HG03095 (cell line): Measurements from ENCODE around the gene SLC8A2.
A peak's percentile ranks its signal among the peaks of the same experiment; 100 is the strongest.

ENCODE experiments used
- ATAC-seq: cut with Tn5 transposase; IDR thresholded peaks from one replicate; pipeline ENCODE4 v1.9.1; 2021; ENCODE audit warnings: moderate library complexity; ENCODE audit not compliant: unreplicated experiment

The SLC8A2 gene

GRCh38 chr19:47471733-47472457, at the start of gene SLC8A2:
SLC8A2 (minus strand) TSS chr19:47471893; CDS start chr19:47466403, 5,490 bp downstream.
- ATAC-seq: no peak

DNA sequence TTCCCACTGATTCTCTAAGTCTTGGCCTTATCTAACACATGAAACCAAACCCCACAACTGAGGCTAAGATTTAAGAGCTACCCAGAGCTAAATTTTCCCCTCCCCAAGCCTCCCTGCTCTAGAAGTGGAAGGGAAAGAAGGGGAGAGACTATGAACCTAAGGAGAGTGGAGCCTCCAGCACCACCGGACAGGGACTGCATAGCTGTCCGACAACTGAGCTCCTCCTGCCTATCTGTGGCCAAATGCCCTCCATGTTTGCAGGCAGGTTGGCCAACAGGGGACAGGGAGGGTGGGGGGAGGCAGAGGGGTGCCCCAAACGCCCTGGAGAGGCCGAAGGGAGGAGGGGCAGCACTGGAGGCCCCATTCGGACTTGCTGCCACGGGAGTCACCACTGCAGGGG, 49.1 kb upstream of the SLC8A2 start:
- ATAC-seq: no peak

DNA sequence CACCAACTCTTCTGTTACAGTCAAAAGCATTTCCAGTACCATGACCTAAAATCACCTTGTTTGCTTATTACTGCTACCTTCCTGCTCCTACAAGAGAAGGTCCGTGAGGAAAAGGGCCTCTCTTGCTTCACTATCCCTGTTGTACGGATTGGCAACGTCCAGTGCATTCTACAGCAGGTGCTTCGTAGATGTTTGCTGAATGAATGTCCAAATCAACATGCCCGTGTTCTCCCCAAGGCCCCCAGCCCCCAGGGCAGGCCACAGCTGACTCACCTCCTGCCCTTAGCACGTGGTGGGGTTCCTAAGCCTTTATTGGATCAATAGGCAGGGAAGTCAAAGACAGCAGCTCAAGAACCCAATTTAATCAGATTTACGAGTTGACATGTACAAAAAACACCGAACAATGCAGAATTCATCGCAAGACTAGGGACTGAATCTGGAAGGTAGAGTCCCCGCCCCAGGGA, 48.7 kb upstream of the SLC8A2 start:
- ATAC-seq: no peak

DNA sequence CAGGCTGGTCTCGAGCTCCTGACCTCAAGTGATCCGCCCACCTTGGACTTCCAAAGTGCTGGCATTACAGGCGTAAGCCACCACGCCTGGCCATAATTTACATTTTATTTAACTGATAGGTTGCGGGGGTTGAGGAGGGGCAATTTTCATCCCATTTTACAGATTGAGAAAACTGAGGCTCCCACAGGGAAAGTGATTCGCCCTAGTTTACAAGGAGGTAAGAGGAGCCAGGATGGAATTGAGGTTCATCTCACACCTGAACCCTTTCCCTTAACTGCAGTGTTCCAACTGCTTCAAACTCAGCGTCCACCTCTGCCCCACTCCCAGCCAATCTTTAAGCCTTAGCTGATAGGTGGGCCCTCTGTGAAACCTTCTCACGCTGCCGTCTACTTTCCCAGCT, 47.2 kb upstream of the SLC8A2 start:
- no peak for ATAC-seq

DNA sequence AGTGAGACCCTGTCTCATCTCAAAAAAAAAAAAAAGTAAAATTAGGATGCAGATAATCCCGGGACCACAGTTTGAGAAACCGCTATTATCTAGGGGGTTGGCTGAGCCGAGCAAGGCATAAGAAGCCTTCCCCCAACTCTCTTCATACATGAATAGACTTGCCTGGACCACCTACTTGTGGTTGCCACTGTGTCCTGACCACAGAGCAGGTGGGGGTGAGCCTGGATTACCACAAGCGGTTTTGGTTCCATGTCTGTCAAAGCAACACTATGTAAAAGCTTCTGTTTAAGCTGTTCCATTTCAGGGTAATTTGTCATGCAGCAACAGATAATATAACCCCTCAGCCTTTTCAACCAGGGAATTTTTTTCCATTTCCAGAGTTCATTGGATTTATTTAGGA, 46.4 kb upstream of the SLC8A2 start:
- ATAC-seq: peak; percentile 44

- peak; percentile 73 for ATAC-seq
Observed at GRCh38 chr19:47514869-47515588, 43.3 kb upstream of the SLC8A2 start, which contains the start of gene NAPA. NAPA (minus strand) TSS chr19:47515063; CDS start chr19:47514940, 123 bp downstream.

GRCh38 chr19:47514151-47514868, 42.6 kb upstream of the SLC8A2 start:
- ATAC-seq: peak; percentile 6

DNA sequence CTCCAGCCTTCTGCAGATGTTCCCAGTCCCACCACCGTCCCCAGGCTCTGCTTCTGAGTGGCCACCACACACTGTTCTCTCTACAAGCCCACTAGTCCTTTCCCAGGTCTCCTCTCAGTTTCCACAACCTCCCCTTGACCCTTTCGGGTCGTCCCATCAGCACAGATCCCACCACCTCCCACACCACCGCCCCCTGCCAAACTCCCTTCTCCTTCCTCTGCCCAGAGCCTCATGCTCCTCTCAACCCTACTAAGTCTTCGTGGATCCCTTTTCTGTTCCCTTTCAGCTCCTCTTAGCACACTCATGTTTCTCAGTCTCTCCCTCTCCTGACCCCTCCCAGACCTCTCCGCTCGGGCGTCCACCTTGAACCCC, 41.2 kb upstream of the SLC8A2 start:
- ATAC-seq: no peak

DNA sequence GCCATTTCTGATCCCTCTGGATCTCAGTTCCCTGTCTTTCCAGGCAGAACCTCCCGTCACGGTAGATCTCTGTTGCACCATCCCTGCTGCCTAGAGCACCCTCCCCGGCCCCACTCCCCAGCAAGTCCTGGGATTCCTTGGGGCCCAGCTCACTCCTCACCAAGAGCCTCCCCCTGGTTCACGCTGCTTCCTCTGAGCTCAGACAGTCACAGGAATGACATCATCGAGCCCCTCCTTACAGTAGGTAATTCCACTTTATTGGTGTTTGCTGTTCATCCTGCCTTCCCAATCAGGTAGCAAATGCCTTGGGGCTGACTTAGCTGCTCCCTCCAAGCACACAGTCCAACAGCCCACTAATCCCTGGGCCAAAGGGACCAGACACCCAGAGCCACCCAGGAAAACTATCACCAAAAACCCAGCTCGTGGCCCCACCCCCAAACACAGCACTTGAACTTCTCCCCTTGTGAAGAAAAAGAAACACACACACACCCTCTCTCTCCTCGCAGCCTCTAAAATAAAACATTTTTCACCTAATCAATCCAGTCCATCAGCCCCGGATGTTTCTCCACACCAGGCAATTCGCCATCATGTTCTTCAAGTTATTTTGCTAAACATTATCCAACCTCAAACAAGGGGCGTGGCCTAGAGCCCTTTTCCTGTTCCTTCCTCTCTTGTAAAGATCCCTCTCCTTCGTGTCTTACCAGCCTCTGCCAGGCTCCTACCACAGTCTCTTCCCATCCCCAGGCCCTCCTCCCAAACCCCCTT, 40.7 kb upstream of the SLC8A2 start:
- no peak for ATAC-seq

DNA sequence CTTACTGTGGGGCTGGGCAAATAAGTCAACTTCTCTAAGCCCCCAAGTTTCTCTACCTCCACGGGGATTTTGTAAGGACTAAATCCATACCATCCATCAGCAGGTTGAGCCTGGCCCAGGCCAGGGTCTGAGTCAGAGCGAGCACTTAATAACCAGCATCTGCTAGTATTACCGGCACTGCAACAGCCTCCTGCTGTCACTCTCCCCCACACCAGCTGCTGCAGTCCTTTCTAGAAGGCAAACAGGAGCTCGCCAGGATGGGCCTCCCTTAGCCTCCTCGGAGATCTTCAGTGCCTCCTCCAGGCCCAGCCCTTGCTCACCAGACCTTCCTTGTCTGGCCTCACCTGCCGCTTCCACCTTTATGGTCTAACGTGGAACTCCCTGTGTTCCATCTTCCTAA, 40.0 kb upstream of the SLC8A2 start:
- no peak for ATAC-seq

DNA sequence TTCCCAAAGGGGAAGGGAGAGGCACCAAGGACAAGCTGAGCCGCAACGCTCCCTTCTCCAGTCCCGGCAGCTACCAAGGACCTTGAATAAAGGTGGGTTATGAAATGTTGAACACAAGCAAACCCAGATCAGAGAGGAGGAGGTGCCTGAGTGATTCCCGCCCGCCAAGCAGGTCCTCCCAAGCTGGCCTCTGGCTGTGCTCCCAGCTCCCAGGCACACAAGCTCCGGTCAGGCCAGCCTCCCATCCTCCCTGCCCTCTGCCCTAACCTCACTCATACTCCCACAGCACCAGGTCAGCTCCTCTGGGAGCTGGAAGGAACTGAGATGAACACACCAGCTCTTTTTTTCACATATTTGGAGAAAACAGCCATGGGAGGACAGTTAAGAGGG, 39.4 kb upstream of the SLC8A2 start:
- no peak for ATAC-seq

GRCh38 chr19:47510516-47511127, 38.9 kb upstream of the SLC8A2 start:
- ATAC-seq: no peak

GRCh38 chr19:47509973-47510372, 38.3 kb upstream of the SLC8A2 start:
- ATAC-seq: no peak

- ATAC-seq: no peak
Observed at GRCh38 chr19:47509170-47509847, 37.6 kb upstream of the SLC8A2 start.

DNA sequence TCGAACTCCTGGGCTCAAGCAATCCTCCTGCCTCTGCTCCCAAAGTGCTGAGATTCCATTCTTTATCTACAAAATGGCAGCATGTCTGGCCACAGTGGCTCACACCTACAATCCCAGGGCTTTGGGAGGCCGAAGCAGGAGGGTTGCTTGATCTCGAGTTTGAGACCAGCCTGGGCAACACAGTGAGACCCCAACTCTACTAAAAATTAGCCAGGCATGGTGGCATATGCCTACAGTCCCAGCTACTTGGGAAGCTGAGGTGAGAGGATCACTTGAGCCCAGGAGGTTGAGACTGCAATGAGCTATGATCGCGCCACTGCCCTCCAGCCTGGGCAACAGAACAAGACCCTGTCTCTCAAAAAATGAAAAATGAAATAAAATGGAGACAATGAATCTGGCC, 37.0 kb upstream of the SLC8A2 start:
- ATAC-seq: no peak

DNA sequence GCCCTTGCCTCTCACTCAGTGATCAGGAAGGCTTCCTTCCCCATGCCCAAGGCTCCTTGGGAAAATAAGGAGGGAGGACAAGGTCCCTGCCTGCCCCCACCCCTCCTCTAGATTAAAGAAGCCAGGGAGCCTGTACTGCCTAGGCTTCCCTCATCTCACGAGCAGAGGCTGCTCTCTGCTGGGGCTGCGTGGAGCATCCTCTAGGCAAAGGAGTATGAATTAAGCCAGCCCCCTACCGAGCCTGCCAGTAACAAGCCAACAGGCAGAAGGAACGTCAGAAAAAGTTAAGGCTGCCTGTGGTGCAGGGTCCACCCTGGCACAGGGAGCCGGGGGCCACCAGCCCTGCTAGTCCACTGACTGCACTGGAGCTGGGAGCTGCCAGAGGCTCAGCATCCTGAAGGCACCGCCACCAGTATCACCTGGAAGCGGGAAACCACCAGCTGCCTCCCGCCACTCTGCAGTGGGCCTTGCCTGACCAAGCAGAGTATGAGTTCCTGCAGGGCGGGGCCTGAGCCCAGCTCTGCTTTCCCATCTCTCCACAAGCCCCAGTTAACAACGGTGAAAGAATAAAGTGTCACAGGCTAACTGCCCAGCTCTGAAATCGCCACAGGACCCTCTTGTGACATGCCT, 36.3 kb upstream of the SLC8A2 start:
- no peak for ATAC-seq

DNA sequence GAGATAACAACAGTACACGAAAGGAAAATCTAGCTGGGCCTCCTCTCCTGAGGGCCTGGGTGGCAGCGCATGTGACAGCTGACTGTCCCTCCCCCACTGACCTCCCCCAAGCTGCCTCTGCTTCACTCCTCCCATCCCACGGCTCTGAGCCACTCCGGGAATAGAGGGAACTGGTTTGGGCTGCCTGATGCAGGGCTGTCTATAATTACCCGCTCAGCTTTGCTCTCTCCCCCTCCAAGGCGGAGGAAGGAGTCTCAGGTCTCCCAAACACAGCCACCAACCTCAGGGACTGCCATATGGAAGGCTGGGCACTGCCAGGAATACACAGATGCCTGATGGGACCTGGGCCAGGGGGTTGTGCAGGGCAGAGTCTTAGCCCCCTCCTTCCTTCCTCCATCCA, 35.3 kb upstream of the SLC8A2 start:
- ATAC-seq: no peak

DNA sequence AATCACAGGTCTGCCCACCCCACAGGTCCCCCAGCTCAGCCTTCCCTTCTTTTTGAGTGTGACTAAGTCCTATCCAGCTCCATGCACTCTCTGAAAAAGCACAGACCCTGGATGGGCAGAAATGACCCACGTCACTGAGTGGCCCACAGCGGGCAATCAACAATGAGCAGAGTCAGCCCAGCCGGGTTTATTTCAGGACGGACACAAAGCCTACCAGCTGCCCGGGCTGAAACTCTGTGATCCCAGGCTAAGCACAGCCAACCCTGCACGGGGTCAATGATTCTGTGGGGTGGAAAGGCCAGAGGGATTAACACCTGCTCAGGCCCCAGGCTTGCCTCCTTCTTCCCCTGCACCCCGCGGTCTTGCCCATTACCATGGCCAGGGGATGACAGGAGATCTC, 34.8 kb upstream of the SLC8A2 start:
- no peak for ATAC-seq

DNA sequence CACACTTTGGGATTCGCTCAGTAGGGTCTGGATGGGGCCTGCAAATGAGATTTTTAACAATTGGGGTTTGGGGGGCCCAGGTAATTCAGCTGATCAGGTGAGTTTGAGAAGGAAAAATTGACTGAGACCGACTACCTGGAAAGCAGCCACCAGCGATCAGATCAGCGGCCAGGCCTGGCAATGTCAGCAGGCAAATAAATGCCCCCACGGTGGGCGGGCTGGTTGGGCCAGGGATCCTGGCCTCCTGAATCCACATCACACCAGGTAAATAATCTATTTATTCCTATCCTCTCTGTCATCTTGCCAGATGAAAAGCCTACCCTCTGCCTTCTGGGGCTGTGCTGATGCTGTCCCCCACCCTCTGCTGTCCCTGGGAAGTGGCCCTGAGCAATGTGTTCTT, 33.8 kb upstream of the SLC8A2 start:
- no peak for ATAC-seq

DNA sequence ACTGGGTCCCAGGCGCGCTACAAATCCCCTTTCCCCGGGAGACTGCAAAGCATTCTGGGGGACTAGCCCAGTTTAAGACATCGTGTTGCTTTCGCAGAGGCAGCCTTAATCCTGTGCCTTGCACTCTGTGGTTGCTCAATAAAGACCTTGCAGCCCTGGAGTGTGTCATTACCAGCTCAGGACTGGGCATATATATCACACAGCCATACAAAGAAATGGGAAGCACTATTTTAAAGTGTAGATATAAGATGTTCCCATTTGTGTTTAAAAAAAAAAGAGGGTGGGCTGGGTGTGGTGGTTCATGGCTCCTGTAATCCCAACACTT, 32.1 kb upstream of the SLC8A2 start:
- no peak for ATAC-seq
